Neutrophil (primary cell): ENCODE measurements around the gene DNAJA2.

Experiments used
- H3K27ac ChIP-seq: fragments of 200-600 bp; sonication (generic); 2 replicates; pipeline ENCODE4 v1.5.1; 2016; ENCODE audit warnings: mild to moderate bottlenecking, moderate library complexity
- H3K27me3 ChIP-seq: fragments of 200-600 bp; sonication (generic); 2 replicates; pipeline ENCODE4 v1.6.0; 2016; ENCODE audit warnings: mild to moderate bottlenecking
- H3K36me3 ChIP-seq: fragments of 200-600 bp; sonication (generic); 2 replicates; pipeline ENCODE4 v1.5.1; 2017
- H3K4me1 ChIP-seq, 2 experiments: fragments of 200-600 bp in 1 of 2; sonication (generic) in 1 of 2; 1 replicate in 1 of 2; 2 replicates in 1 of 2; pipeline versions ENCODE4 v1.5.1 to v1.6.1; 2013 to 2016; ENCODE audit warnings: low read depth in 1 of 2, low read length in 1 of 2, mild to moderate bottlenecking in 1 of 2, moderate library complexity in 1 of 2; ENCODE audit not compliant: control insufficient read depth in 1 of 2, insufficient read depth in 1 of 2
- H3K4me3 ChIP-seq, 2 experiments: fragments of 200-600 bp in 1 of 2; sonication (generic) in 1 of 2; 1 replicate in 1 of 2; 2 replicates in 1 of 2; pipeline ENCODE4 v1.5.1; 2013 to 2016; ENCODE audit warnings: low read depth in 1 of 2, low read length in 1 of 2, mild to moderate bottlenecking in 1 of 2, moderate library complexity in 1 of 2
- H3K9me3 ChIP-seq: fragments of 200-600 bp; sonication (generic); 2 replicates; pipeline ENCODE4 v1.5.1; 2016
- TF ChIP-seq, protein P1 (sequence below): fragments of 200-600 bp; sonication (generic); IDR thresholded peaks from 2 replicates; pipeline ENCODE4 v1.5.1; 2016; ENCODE audit warnings: antibody characterized with exemption

DNAJA2 gene

DNA sequence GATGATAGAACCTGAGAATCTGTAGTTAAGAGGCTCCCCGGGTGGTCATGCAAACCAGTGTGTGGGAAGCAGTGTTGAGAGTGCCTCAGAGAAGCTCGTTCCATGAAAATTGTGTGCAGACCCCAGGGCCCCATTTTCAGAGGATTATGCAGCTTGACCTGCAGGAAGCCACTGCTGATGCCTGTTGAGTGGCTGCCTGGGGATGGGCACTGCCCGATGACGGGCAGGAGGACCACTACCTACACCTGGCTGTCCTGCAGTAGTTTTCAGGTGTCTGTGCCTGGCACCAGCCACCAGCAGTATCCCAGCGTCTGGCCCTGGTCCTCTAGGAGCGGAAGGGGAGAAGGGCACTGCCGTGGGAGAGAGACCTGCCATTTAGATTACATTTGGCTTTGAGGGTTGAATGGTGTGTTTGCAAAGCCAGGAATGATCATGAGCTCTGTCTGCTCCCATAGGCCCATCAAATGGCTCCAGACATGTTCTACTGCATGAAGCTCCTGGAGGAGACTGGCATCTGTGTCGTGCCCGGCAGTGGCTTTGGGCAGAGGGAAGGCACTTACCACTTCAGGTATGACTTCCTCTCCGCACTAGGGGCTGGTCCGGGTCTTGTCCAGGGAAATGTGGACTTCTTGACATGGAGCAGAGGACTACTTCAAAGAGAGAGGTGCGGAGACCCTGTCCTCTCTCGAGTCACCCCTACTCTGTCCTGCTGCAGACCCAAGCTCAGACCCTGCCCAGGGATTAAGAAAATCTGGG lies 46.8 kb downstream of the DNAJA2 start:
- Histone ChIP-seq H3K4me1 (peaks cover 0 to 4% of the 10 kb centered on the region in 2 experiments), H3K36me3 (no peaks in the 10 kb centered on the region), H3K27me3 (no peaks in the 10 kb centered on the region), H3K9me3 (no peaks in the 10 kb centered on the region), H3K4me3 (no peak overlapping the region), H3K27ac (no peak overlapping the region)
- TF ChIP-seq, protein P1, sequence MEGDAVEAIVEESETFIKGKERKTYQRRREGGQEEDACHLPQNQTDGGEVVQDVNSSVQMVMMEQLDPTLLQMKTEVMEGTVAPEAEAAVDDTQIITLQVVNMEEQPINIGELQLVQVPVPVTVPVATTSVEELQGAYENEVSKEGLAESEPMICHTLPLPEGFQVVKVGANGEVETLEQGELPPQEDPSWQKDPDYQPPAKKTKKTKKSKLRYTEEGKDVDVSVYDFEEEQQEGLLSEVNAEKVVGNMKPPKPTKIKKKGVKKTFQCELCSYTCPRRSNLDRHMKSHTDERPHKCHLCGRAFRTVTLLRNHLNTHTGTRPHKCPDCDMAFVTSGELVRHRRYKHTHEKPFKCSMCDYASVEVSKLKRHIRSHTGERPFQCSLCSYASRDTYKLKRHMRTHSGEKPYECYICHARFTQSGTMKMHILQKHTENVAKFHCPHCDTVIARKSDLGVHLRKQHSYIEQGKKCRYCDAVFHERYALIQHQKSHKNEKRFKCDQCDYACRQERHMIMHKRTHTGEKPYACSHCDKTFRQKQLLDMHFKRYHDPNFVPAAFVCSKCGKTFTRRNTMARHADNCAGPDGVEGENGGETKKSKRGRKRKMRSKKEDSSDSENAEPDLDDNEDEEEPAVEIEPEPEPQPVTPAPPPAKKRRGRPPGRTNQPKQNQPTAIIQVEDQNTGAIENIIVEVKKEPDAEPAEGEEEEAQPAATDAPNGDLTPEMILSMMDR, result no peak

DNA sequence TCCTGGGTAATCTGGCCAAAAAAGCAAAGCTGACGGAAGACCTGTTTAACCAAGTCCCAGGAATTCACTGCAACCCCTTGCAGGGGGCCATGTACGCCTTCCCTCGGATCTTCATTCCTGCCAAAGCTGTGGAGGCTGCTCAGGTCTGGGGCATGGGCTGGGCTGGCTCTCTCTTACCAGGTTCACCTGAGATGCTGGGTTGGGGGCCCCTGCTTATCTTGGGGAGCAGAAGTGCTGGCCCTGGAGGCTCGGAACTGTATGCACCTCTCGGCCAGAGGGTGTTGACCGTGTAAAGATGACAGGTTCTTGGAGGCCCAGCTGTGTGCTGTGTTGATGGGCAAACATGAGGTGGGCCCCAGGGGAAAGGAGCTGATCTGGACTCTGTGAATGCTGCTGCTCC lies 49.1 kb downstream of the DNAJA2 start:
- Histone ChIP-seq H3K27me3 (no peaks in the 10 kb centered on the region), H3K36me3 (no peaks in the 10 kb centered on the region), H3K4me3 (no peak overlapping the region), H3K27ac (no peak overlapping the region), H3K9me3 (no peaks in the 10 kb centered on the region), H3K4me1 (no peaks in the 10 kb centered on the region)
- TF ChIP-seq, protein P1, result no peak

DNA sequence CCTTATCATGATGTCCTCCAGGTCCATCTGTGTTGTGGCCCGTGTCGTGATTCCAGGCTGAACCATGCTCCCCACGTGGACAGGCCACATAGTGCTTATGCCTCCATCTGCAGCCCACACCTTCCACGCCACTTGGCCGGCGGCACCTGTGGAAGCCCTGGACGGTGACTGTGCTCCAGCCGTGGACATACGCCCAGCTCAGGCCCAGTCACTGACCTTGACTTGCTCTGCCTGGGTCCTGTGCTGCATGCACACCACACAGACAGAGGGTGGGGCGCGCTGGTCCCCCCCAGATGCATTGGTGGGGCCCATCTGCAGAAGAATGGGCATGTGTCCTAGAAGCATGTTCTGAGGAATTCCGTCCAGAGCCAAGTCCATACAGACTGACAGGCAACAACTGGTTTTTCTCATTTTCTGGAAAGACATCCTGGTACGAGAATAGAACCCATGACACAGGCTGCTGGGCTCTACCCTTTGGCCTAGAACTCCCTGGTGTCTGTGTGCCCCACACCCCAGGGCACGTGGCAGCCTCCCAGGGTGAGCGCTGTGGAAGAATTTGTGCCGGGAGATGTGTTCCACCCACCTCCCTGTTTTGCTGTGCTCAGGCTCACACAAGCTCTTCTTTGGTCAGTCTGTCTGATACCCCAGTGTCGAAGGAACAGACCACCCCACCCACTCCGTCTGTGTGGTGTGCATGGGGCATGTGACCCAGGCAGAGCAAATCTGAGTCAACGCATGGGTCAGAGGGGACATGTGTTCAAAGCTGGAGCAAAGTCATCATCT lies 49.8 kb downstream of the DNAJA2 start:
- H3K9me3 ChIP-seq, result no peaks in the 10 kb centered on the region
- H3K36me3 ChIP-seq, result no peaks in the 10 kb centered on the region
- H3K4me1 ChIP-seq, result no peaks in the 10 kb centered on the region
- H3K4me3 ChIP-seq, result no peak overlapping the region
- no peak overlapping the region for H3K27ac ChIP-seq
- TF ChIP-seq, protein P1, result no peak
- no peaks in the 10 kb centered on the region for H3K27me3 ChIP-seq

DNA sequence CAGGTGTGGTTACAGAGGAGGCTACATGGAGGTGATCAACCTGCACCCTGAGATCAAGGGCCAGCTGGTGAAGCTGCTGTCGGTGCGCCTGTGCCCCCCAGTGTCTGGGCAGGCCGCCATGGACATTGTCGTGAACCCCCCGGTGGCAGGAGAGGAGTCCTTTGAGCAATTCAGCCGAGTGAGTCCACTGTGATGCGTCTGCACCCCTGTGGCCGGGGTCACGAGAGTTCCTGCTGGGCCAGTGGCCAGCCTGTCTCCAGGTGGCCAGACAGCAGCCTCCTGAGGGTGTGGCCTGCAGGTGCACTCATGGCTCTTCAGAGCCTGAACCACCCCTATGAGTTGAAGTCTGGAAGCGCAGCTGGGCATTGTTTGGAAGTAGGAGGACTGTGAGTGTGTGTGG lies 51.2 kb downstream of the DNAJA2 start:
- no peak overlapping the region for H3K4me3 ChIP-seq
- H3K27me3 ChIP-seq, result no peaks in the 10 kb centered on the region
- H3K27ac ChIP-seq, result no peak overlapping the region
- H3K9me3 ChIP-seq, result no peaks in the 10 kb centered on the region
- no peaks in the 10 kb centered on the region for H3K36me3 ChIP-seq
- no peaks in the 10 kb centered on the region for H3K4me1 ChIP-seq
- TF ChIP-seq, protein P1, result no peak

DNA sequence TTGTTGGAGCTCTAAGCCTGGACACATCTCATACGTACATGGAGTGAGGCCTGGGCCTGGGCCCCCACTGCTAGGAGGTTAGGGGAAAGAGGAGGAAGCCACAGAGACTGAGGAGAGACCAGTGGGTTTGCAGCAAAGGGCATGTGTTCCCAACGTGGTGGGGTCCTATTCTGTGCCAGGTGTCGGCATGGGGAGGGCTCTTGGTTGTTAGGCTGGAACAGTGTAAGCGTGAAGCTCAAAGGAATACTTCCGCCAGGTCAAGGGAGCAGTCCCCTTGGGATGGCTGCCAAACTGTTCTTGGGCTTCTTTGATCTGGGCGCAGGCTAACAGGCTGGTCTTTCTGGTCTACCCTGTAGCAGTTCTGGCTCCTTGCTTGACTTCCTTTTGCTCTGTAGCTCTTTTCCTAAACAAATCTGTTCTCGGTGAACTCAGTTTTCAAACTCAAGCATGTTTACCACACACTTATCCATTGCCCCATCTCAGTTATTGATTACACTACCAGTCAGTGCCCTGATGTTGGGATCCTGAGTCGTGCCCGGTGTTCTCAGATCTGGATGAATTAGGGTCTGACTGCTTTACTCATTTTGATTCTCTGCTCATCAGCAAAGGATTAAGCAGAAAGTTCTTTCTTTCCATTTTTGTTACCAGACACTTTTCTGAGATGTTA lies 52.9 kb downstream of the DNAJA2 start:
- H3K36me3 ChIP-seq, result no peaks in the 10 kb centered on the region
- H3K9me3 ChIP-seq, result no peaks in the 10 kb centered on the region
- H3K4me3 ChIP-seq, result no peak overlapping the region
- no peaks in the 10 kb centered on the region for H3K27me3 ChIP-seq
- no peak overlapping the region for H3K27ac ChIP-seq
- TF ChIP-seq, protein P1, result no peak
- H3K4me1 ChIP-seq, result no peaks in the 10 kb centered on the region
